GM12892 (cell line): ENCODE data around the gene NTMT1.

Experiments used
- POLR2A ChIP-seq: IDR thresholded peaks from 2 replicates; pipeline ENCODE4 v1.6.1; 2011; ENCODE audit warnings: low read depth, low read length, control low read depth
- POLR2AphosphoS5 ChIP-seq: IDR thresholded peaks from 2 replicates; pipeline ENCODE4 v1.6.1; 2011; ENCODE audit warnings: low read depth, low read length, control low read depth
- TAF1 ChIP-seq: IDR thresholded peaks from 2 replicates; pipeline ENCODE4 v1.6.1; 2011; ENCODE audit warnings: low read depth, mild to moderate bottlenecking, control low read depth, low read length, borderline replicate concordance

DNA sequence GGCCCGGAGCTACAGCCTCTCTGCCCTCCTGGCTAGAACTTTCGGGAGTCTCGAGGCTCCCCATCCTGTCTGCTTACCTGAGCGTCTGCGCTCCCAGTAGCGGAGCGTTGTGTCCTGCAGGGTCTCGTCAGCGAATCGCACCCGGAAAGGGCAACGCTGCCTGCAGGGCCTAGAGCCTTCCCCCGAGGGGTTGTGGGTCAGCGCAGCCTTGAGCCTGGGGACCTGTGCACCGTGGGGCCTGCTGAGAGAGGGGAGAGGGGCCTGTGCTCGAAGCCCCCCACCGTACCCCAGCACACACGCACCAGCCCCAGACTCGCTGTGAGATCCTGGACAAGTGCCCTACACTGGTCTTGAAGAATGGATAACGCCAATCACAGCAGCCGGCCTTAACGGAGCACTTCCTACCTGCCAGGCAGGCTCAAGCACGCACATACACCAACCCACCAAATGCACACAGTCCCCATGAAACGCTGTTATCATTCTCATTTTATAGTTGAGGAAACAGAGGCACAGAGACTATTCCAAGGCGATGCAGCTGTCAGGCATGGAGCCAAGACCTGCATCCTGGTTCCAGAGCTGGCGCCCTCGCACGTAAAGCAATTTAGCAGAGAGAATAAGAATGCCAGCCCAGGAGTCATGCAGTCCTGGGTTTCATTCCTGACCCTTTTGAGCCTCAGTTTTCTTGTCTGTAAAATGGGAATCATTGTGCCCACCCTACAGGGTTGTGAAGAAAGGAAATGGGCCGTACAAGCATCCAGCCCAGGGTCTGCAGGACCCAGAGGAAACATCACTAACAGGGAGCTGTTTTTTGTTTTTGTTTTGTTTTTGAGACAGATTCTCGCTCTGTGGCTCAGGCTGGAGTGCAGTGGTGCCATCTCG lies 10.3 kb upstream of the NTMT1 start:
- TF ChIP-seq TAF1 (no peak), POLR2A (no peak), POLR2AphosphoS5 (no peak)
